Kidney (tissue), 14 donors: ENCODE data around the gene GTPBP6. TPM values are rescaled to one million over a fixed set of nuclear protein-coding genes. Genes with fewer than 3 reads are reported as not detected.

Experiments
- DNase-seq, 5 donors: peaks; one replicate each; pipeline ENCODE4 v3.0.0-alpha.2; 2013 to 2020
- FAIRE-seq: peaks from 2 replicates; lab custom pipeline; 2012; peaks lifted over from hg19 to GRCh38; lab: Jason Lieb, UNC
- H3K27ac ChIP-seq, 2 donors: one replicate each; pipeline ENCODE4 v1.7.0; 2013; ENCODE audit warnings: low read depth in 2 of 2, low read length in 2 of 2, inconsistent platforms in 1 of 2
- H3K27me3 ChIP-seq: one replicate; pipeline ENCODE4 v1.7.1; 2013; ENCODE audit warnings: low read length, inconsistent platforms; ENCODE audit not compliant: control insufficient read depth, insufficient read depth
- H3K36me3 ChIP-seq, 3 donors: one replicate each; pipeline versions ENCODE4 v1.7.0 to v1.7.1; 2013; ENCODE audit warnings: low read length in 3 of 3, control low read depth in 1 of 3, inconsistent platforms in 1 of 3; ENCODE audit not compliant: insufficient read depth in 3 of 3, control insufficient read depth in 2 of 3
- H3K4me1 ChIP-seq, 3 donors: one replicate each; pipeline versions ENCODE4 v1.7.0 to v1.7.1; 2013; ENCODE audit warnings: low read length in 3 of 3, inconsistent platforms in 1 of 3, low read depth in 1 of 3; ENCODE audit not compliant: control insufficient read depth in 2 of 3, insufficient read depth in 2 of 3
- H3K4me3 ChIP-seq, 3 donors: one replicate each; pipeline versions ENCODE4 v1.7.0 to v1.8.1; 2013; ENCODE audit warnings: low read length in 3 of 3, control low read depth in 1 of 3, inconsistent platforms in 1 of 3
- H3K9ac ChIP-seq, 3 donors: one replicate each; pipeline versions ENCODE4 v1.7.0 to v1.7.1; 2013; ENCODE audit warnings: low read length in 3 of 3, control low read depth in 1 of 3, inconsistent platforms in 1 of 3
- H3K9me3 ChIP-seq, 3 donors: one replicate each; pipeline versions ENCODE4 v1.7.0 to v1.7.1; 2013; ENCODE audit warnings: low read length in 3 of 3, control low read depth in 1 of 3, inconsistent platforms in 1 of 3; ENCODE audit not compliant: control insufficient read depth in 2 of 3, insufficient read depth in 1 of 3
- CTCF ChIP-seq: IDR thresholded peaks from 3 replicates; pipeline ENCODE4 v1.5.1; 2012; ENCODE audit warnings: mild to moderate bottlenecking, moderate library complexity, borderline replicate concordance; ENCODE audit not compliant: insufficient read depth; ENCODE audit errors: extremely low read depth
- intact Hi-C: fragments of 100-400 bp; cut with DNase I; formaldehyde crosslinking; loops from one replicate; pipeline ENCODE4 v1.11.1; 2022
- polyA plus RNA-seq: library from polyadenylated mRNA; stranded (reverse); fragments of 350-450 nt; fragmentation: Illumina TruSeq; extraction: RNeasy Lipid Tissue Mini Kit (QIAGEN cat#74804); gene quantifications from one replicate; pipeline ENCODE4 v1.2.3, GENCODE V29; 2014; ENCODE audit warnings: low read depth, low replicate concordance; ENCODE audit not compliant: insufficient read depth
- total RNA-seq: library from RNA; stranded (reverse); fragmentation: NEBNext Ultra II Directional; extraction: Animal tissue kit (Norgen Biotek cat#: 25700); gene quantifications from one replicate; pipeline ENCODE4 v1.2.1, GENCODE V29; 2021
- donor health status: control.
- donor health status: control.
- donor health status: control.
- donor health status: control.
- donor health status: control.
- donor health status: DM: yes; HTN: yes; CAD: no.
- donor health status: Normal renal cell carcinoma (clear cell type).

GTPBP6 gene
- total and polyA plus RNA-seq, 2 donors from 2014 or later: 50.1 to 61.9 TPM

- intact Hi-C loops: no loop called here
- Histone ChIP-seq H3K9me3 (no peaks in the 10 kb centered on the region), H3K36me3 (no peaks in the 10 kb centered on the region), H3K4me3 (no peak overlapping the region), H3K27ac (no peak overlapping the region), H3K27me3 (no peaks in the 10 kb centered on the region), H3K9ac (no peak overlapping the region), H3K4me1 (peaks cover 0 to 5% (median 0%) of the 10 kb centered on the region in 3 donors)
- DNase-seq (peak in 1 of 5 donors; percentile 56), FAIRE-seq (no peak)
- TF ChIP-seq CTCF: no peak
Measured at GRCh38 chrX:334971-335757, 16.6 kb upstream of the GTPBP6 start.

GRCh38 chrX:334331-334891 is 15.8 kb upstream of the GTPBP6 start:
- DNase-seq (peak in 1 of 5 donors; percentile 75), FAIRE-seq (no peak)
- Histone ChIP-seq H3K36me3 (no peaks in the 10 kb centered on the region), H3K9ac (no peak overlapping the region), H3K27me3 (no peaks in the 10 kb centered on the region), H3K4me3 (no peak overlapping the region), H3K4me1 (peaks cover 0 to 5% (median 0%) of the 10 kb centered on the region in 3 donors), H3K27ac (no peak overlapping the region), H3K9me3 (no peaks in the 10 kb centered on the region)
- intact Hi-C loops: no loop called here
- no peak for TF ChIP-seq CTCF

- H3K27ac ChIP-seq: no peak overlapping the region
- intact Hi-C loops: no loop called here
- FAIRE-seq (no peak), DNase-seq (peak in 1 of 5 donors; percentile 70)
- H3K4me1 ChIP-seq: peaks cover 0 to 5% (median 0%) of the 10 kb centered on the region in 3 donors
- H3K27me3 ChIP-seq: no peaks in the 10 kb centered on the region
- no peak overlapping the region for H3K4me3 ChIP-seq
- H3K9me3 ChIP-seq: no peaks in the 10 kb centered on the region
- no peak overlapping the region for H3K9ac ChIP-seq
- no peaks in the 10 kb centered on the region for H3K36me3 ChIP-seq
- no peak for TF ChIP-seq CTCF
Measured at GRCh38 chrX:333611-334311, 15.2 kb upstream of the GTPBP6 start.
